ENCODE data around the gene TLL2.
"Not testable (repeated sequence)": the region's sequence is repeated elsewhere in the genome, so short reads cannot be mapped to it uniquely, and the experiment has no call there.

The TLL2 gene

GRCh38 chr10:96513698-96514561, at the start of gene TLL2:
TSS of gene TLL2 (minus strand) at chr10:96513926. CDS start at chr10:96513685, 241 bp downstream.
- peak; percentile 71 to 94 for DNase-seq

- DNase-seq = no peak
These were observed 47.5 kb upstream of the TLL2 start for GRCh38 chr10:96560966-96561887.

- no peak for DNase-seq
These were observed 46.8 kb upstream of the TLL2 start for GRCh38 chr10:96560489-96560888.

GRCh38 chr10:96556003-96556402, 42.3 kb upstream of the TLL2 start:
- DNase-seq = peak in 1 of 2 experiments; percentile 37

- no peak for DNase-seq
These were observed 41.6 kb upstream of the TLL2 start for GRCh38 chr10:96555330-96555729.

- no peak for DNase-seq
These were observed 34.9 kb upstream of the TLL2 start for GRCh38 chr10:96548589-96548988.

GRCh38 chr10:96545558-96545957, 31.8 kb upstream of the TLL2 start:
- DNase-seq = not testable (repeated sequence)

GRCh38 chr10:96541921-96542320, 28.2 kb upstream of the TLL2 start:
- peak; percentile 7 to 36 for DNase-seq

- DNase-seq = no peak
These were observed 26.5 kb upstream of the TLL2 start for GRCh38 chr10:96540240-96540639.

- no peak for DNase-seq
These were observed 25.0 kb upstream of the TLL2 start for GRCh38 chr10:96538683-96539082.

- no peak for DNase-seq
These were observed 22.4 kb upstream of the TLL2 start for GRCh38 chr10:96536129-96536528.

GRCh38 chr10:96532523-96532922, 18.8 kb upstream of the TLL2 start:
- no peak for DNase-seq

- no peak for DNase-seq
These were observed 16.0 kb upstream of the TLL2 start for GRCh38 chr10:96529634-96530279.

- no peak for DNase-seq
These were observed 11.0 kb upstream of the TLL2 start for GRCh38 chr10:96524741-96525140.

GRCh38 chr10:96517284-96517683, 3.6 kb upstream of the TLL2 start:
- no peak for DNase-seq

- DNase-seq = no peak
These were observed 2.6 kb upstream of the TLL2 start for GRCh38 chr10:96516337-96516736.

- DNase-seq = peak; percentile 30 to 75
These were observed 425 bp downstream of the TLL2 start for GRCh38 chr10:96513305-96513697.

GRCh38 chr10:96512524-96513304, 1.0 kb downstream of the TLL2 start:
- peak; percentile 29 to 64 for DNase-seq

- DNase-seq = peak; percentile 71 to 84
These were observed 2.4 kb downstream of the TLL2 start for GRCh38 chr10:96511044-96511945.

GRCh38 chr10:96509017-96509641, 4.6 kb downstream of the TLL2 start:
- DNase-seq = no peak

GRCh38 chr10:96507044-96507443, 6.7 kb downstream of the TLL2 start:
- no peak for DNase-seq
